CD4-positive, alpha-beta T cell treated with Interferon alpha-2 for 1 hour (primary cell): Measurements from ENCODE around the gene THTPA.
"Not testable (repeated sequence)": the region's sequence is repeated elsewhere in the genome, so short reads cannot be mapped to it uniquely, and the experiment has no call there.

Source experiments
- DNase-seq, 2 donors: peaks; one replicate each; pipeline ENCODE4 v3.0.0-alpha.2; 2020 to 2022

Gene THTPA

GRCh38 chr14:23568600-23569331, 12.7 kb downstream of the THTPA start:
- DNase-seq = no peak

DNA sequence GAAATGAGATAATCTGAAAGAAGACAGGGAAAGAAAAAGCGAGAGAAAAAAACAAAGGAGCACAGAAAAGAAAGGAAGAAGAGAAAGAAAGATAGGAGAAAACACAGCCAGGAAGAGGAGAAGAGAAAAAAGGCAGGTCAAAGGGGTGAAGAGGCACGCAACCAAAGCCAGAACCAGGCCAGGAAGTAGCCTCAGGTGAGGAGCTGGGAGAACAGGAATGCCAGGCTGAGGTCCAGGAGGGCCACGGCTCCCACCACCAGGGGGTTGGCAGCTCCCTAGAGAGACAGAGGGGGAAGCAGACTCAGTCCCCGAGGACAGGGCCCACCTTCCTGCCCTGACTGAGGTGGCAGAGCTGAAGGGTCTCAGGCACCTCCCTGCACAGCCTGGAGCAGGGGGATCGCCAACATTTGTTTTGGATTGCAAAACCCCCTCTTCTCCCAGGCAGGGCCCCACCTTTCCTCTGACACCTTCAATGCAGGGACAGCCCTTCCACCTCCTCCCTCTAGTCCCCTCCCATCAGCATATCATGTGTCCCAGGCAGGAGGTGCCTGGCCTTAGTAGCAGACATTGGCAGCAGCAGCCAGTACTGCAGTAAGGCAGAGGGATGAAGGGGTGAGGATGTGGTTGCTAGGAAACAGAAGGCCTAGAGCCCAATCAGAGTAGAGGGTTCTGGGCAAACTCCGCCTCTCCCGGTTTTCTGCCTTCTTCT, 13.5 kb downstream of the THTPA start:
- no peak for DNase-seq

DNA sequence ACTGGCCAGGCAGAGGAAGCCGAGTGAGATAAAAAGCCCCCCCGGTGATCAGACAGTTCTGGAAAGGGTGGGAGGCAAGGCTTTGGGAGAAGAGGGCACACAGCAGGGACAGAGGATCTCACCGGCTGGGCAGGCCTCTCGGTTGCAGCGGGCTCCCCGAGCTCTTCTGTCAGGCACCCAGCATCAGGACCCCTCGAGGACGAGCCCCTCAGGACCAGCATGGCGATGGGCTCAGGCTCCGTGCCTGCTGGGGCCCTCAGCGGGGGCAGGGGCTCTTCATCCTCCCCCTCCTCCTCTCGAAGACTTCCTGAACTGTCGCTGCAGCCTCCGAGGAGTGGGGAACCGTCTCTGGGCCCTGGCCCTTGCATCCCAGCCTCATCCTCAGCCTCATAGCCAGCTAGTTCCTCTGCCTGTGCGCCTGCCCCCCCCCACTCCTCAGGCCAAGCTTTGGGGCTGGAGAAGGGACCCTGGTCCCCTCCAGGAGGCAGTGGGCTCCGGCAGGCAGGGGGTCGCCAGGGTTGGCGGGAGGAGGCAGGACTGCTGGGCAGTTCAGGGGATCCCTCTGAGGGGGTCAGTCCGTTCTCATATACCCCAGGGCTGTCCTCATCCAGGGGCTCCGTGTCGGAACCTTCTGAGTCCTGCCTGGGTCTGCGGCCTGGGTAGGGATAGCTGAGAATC, 14.9 kb downstream of the THTPA start:
- DNase-seq = no peak

- no peak for DNase-seq
Measured at GRCh38 chr14:23571701-23572523, 15.8 kb downstream of the THTPA start.

DNA sequence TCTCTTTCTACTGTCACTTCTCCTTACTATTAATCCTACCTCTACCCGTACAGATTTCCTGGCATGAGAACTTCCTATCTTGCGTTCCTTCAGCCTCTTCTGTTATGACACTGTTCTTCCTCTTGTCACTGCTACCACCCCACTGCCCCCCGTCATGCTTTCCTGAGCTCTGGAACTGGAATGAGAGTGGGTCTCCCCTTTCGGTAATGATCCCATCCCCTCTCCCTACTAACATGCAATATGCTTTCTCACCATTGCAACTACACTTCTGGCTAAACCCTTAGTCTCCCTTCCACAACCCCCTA, 16.4 kb downstream of the THTPA start:
- no peak for DNase-seq

DNA sequence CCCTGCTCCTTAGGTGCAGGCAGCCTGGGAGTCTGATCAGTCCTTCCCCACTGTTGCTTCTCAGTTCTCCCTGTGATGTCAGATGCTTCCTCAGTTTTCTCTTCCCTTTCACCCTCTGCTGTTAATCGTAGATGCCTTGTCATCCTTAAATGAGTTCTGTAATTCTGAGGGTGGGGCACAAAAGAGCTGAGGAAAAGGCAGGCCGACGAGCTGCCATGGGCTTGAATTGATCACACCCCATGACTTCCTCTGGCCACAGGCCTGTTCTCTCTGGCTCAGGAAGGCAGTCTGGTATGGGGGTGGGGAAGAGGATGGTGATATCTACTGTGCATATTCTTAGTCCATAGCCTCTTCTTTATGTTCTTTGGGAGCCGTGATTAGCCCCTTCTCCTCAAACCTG, 16.8 kb downstream of the THTPA start:
- DNase-seq = peak in 1 of 2 donors; percentile 24

- no peak for DNase-seq
Measured at GRCh38 chr14:23573384-23574015, 17.4 kb downstream of the THTPA start.

GRCh38 chr14:23577004-23577681, 21.1 kb downstream of the THTPA start:
- no peak for DNase-seq

DNA sequence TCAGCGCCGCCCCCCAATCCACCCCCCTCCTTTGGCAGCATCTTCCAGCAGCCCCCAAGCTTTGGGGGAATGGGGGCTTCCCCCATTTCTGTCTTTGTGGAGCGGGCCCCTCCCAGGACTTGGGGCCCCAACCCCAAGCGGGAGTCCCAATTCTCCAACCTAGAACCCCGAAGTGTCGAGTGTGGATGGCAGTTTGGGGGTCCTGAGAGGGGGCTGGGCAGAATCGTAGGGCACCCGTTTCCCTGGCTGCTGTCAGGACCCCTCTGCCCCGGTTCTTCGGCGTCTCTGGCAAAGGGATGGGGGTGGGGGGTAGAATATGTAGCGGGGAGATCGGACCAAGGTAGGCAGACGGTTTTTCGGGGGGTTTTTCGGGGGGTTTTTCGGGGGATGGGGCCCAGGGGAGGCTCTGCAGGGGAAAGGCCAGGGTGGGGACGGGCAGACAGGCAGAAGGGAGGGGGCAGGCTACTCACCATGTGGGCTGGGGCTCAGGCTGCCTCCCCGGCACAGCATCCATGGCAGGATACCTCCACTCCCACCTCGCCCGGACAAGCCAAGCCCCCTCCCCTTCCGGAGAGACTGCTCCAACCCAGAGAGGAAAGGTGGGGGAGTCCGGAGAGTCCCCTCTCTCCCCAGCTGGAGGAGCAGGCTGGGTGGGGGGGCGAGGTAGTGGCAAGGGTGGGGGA, 21.8 kb downstream of the THTPA start:
- DNase-seq = no peak

DNA sequence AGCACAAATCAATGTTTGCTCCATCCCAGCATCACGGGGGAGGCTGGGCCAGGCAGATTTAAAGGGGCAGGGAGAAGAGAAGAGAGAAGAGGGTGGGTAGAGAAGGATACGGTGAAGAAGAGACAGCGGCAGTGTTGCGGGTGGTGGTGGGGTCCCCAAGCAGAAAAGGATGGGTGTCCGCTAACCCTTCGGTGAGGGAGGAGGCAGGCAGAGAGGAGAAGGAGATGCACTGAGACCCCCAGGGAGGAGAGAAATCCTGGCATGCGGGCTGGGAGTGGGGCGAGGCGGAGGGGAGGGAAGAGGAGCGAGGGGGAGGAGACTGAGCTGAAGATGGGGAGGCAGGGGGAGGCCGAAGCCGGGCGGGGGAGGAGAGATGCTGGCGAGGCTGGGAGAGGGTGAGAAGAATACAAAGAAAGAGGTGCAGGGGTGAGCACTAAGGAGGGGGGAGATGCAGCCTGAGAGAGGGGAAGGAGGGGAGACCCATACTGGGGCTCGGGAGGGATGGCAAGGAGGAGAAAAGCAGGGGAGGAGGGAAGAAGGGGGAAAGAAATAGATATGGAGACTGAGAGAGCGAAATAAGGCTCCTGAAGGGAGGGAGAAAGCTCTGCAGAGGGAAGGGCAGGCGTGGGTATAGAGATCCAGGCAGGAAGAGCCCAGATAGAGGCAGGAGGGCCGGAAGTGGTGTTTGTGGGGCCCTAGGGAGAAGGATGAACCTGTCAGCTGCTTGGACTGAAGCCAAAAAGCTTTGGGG, 22.7 kb downstream of the THTPA start, which contains the start of gene JPH4:
Gene JPH4 (minus strand): TSS at position 231 of the 751 bp plus-strand sequence. CDS start 1,337 bp downstream, outside the sequence.
- DNase-seq = no peak

GRCh38 chr14:23579311-23579630, 23.2 kb downstream of the THTPA start:
- DNase-seq = no peak

DNA sequence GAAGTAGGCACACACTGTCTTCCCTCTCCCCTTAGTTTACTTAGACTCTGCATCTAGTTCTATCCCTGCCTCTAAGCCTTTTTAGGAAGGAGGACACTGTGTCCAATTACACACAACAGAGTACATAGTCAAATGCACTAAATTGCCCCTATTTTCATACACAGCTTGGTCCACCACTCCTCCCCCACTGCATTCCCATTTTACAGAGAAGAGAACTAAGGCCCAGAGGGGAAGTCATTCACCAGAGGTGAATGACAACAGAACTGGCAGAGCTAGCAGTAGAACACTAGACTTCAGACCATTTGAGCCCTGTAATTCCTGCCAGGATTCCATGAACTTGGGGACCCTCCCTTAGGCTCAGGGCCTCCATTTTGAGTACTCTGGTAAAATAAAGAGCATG, 23.7 kb downstream of the THTPA start:
- no peak for DNase-seq

DNA sequence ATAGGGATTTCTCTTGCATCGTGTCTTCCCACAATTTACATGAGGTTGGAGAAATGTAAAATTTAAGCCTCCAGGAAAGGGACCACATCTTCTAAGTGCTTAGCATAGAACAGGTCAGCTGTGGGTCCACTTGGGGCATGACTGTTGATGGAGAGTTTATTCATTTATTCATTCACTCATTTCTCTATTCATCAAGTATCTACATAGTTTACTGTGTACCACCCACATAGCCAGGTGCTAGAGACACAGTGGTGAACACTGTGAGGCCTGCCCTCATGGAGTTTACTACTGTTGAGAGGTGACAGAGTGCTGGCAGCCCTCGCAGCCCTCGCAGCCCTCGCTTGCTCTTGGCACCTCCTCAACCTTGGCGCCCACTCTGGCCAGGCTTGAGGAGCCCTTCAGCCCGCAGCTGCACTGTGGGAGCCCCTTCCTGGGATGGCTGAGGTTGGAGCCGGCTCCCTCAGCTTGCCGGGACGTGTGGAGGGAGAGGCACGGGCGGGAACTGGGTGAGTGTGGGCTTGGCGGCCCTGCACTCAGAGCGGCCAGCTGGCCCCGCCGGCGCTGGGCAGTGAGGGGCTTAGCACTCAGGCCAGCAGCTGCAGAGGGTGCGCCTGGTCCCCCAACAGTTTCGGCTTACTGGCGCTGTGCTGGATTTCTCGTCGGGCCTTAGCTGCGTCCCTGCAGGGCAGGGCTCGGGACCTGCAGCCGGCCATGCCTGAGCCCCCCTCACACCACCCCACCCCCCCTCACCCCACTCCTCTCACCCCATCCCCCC, 24.3 kb downstream of the THTPA start:
- DNase-seq = no peak

DNA sequence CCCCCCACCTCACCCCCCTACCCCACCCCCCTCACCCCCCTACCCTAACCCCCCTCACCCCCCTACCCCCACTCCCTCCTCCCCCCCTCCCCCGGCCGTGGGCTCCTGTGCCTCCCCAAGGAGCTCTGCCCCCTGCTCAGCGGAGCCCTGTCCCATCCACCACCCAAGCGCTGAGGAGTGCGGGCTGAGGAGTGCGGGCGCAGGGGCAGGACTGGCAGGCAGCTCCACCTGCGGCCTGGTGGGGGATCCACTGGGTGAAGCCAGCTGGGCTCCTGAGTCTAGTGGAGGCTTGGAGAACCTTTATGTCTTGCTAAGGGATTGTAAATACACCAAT, 24.8 kb downstream of the THTPA start:
- DNase-seq = no peak

- DNase-seq = no peak
Measured at GRCh38 chr14:23582906-23583760, 27.1 kb downstream of the THTPA start.

- DNase-seq = not testable (repeated sequence)
Measured at GRCh38 chr14:23583761-23584526, 27.9 kb downstream of the THTPA start.

- not testable (repeated sequence) for DNase-seq
Measured at GRCh38 chr14:23584527-23585203, 28.6 kb downstream of the THTPA start.
